ENCODE data around the gene HOXD1.

Gene HOXD1

GRCh38 chr2:176206682-176207081 is 18.2 kb downstream of the HOXD1 start:
- H3K27ac ChIP-seq = no peak overlapping the region
- no peak for TF ChIP-seq CTCF (IDR thresholded peaks at IDR 0.05)
- TF ChIP-seq ZFX (IDR thresholded peaks at IDR 0.05; ENCODE audit: borderline replicate concordance) = no peak

GRCh38 chr2:176211110-176211509 is 22.6 kb downstream of the HOXD1 start:
- TF ChIP-seq CTCF (IDR thresholded peaks at IDR 0.05) (no peak), ZFX (IDR thresholded peaks at IDR 0.05; ENCODE audit: borderline replicate concordance) (no peak)
- H3K27ac ChIP-seq = no peak overlapping the region

GRCh38 chr2:176212276-176212675 is 23.8 kb downstream of the HOXD1 start:
- no peak for TF ChIP-seq CTCF (IDR thresholded peaks at IDR 0.05)
- no peak for TF ChIP-seq ZFX (IDR thresholded peaks at IDR 0.05; ENCODE audit: borderline replicate concordance)
- H3K27ac ChIP-seq = no peak overlapping the region

- TF ChIP-seq ZFX (IDR thresholded peaks at IDR 0.05; ENCODE audit: borderline replicate concordance) = no peak
- TF ChIP-seq CTCF (IDR thresholded peaks at IDR 0.05) = no peak
- H3K27ac ChIP-seq = no peak overlapping the region
Measured at GRCh38 chr2:176213406-176213805, 24.9 kb downstream of the HOXD1 start.

- H3K27ac ChIP-seq = no peak overlapping the region
- TF ChIP-seq CTCF (IDR thresholded peaks at IDR 0.05) (no peak), ZFX (IDR thresholded peaks at IDR 0.05; ENCODE audit: borderline replicate concordance) (no peak)
Measured at GRCh38 chr2:176227874-176228273, 39.4 kb downstream of the HOXD1 start.

- TF ChIP-seq ZFX (IDR thresholded peaks at IDR 0.05; ENCODE audit: borderline replicate concordance) = no peak
- no peak for TF ChIP-seq CTCF (IDR thresholded peaks at IDR 0.05)
- no peak overlapping the region for H3K27ac ChIP-seq
Measured at GRCh38 chr2:176234156-176234555, 45.7 kb downstream of the HOXD1 start.

- TF ChIP-seq ZFX (IDR thresholded peaks at IDR 0.05; ENCODE audit: borderline replicate concordance) = no peak
- H3K27ac ChIP-seq = no peak overlapping the region
Measured at GRCh38 chr2:176234940-176235339, 46.5 kb downstream of the HOXD1 start.

GRCh38 chr2:176237456-176237855 is 49.0 kb downstream of the HOXD1 start:
- no peak overlapping the region for H3K27ac ChIP-seq
- TF ChIP-seq ZFX (IDR thresholded peaks at IDR 0.05; ENCODE audit: borderline replicate concordance) = no peak

All from 22Rv1 (cell line).